Glutamatergic neuron (in vitro differentiated cells): ENCODE measurements around the gene RNF5. TPM values are rescaled to one million over a fixed set of nuclear protein-coding genes. Genes with fewer than 3 reads are reported as not detected.
"Not testable (repeated sequence)": the region's sequence is repeated elsewhere in the genome, so short reads cannot be mapped to it uniquely, and the experiment has no call there.

Source experiments
- DNase-seq: peaks from one replicate; pipeline ENCODE4 v3.0.0; 2022
- H3K27ac Mint-ChIP-seq: one replicate; pipeline ENCODE4 v1.8.0; 2020; ENCODE audit warnings: mild to moderate bottlenecking, mixed read lengths, inconsistent platforms; ENCODE audit not compliant: unreplicated experiment
- H3K27me3 Mint-ChIP-seq: one replicate; pipeline ENCODE4 v1.8.0; 2020; ENCODE audit warnings: mild to moderate bottlenecking, moderate library complexity, mixed read lengths, inconsistent platforms; ENCODE audit not compliant: unreplicated experiment
- H3K36me3 Mint-ChIP-seq: one replicate; pipeline ENCODE4 v1.8.0; 2020; ENCODE audit warnings: mild to moderate bottlenecking, mixed read lengths, inconsistent platforms; ENCODE audit not compliant: unreplicated experiment
- H3K4me1 Mint-ChIP-seq: one replicate; pipeline ENCODE4 v1.8.0; 2020; ENCODE audit warnings: mild to moderate bottlenecking, low read depth, mixed read lengths, inconsistent platforms; ENCODE audit not compliant: unreplicated experiment
- H3K4me3 Mint-ChIP-seq: one replicate; pipeline ENCODE4 v1.8.0; 2020; ENCODE audit warnings: mild to moderate bottlenecking, mixed read lengths, inconsistent platforms; ENCODE audit not compliant: unreplicated experiment
- H3K9me3 Mint-ChIP-seq: one replicate; pipeline ENCODE4 v1.8.0; 2020; ENCODE audit warnings: mild to moderate bottlenecking, moderate library complexity, mixed read lengths, inconsistent platforms; ENCODE audit not compliant: unreplicated experiment
- total RNA-seq: library from RNA; stranded (reverse); fragmentation: NEBNext Ultra II Directional; extraction: Animal tissue kit (Norgen Biotek cat#: 25700); gene quantifications from one replicate; pipeline ENCODE4 v1.2.1, GENCODE V29; 2021; ENCODE audit not compliant: unreplicated experiment
- TF ChIP-seq, protein P1 (sequence below): fragments of 200-600 bp; sonication (generic); IDR thresholded peaks from one replicate; pipeline ENCODE4 v1.5.0; 2021; ENCODE audit not compliant: partially characterized antibody, unreplicated experiment

RNF5 gene
- total RNA-seq, 1 donor from 2014 or later = 103 TPM

- TF ChIP-seq, protein P1, sequence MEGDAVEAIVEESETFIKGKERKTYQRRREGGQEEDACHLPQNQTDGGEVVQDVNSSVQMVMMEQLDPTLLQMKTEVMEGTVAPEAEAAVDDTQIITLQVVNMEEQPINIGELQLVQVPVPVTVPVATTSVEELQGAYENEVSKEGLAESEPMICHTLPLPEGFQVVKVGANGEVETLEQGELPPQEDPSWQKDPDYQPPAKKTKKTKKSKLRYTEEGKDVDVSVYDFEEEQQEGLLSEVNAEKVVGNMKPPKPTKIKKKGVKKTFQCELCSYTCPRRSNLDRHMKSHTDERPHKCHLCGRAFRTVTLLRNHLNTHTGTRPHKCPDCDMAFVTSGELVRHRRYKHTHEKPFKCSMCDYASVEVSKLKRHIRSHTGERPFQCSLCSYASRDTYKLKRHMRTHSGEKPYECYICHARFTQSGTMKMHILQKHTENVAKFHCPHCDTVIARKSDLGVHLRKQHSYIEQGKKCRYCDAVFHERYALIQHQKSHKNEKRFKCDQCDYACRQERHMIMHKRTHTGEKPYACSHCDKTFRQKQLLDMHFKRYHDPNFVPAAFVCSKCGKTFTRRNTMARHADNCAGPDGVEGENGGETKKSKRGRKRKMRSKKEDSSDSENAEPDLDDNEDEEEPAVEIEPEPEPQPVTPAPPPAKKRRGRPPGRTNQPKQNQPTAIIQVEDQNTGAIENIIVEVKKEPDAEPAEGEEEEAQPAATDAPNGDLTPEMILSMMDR = no peak
- peaks cover 11% of the 10 kb centered on the region for H3K4me1 Mint-ChIP-seq
- H3K4me3 Mint-ChIP-seq = no peak overlapping the region
- peaks cover 7% of the 10 kb centered on the region for H3K27me3 Mint-ChIP-seq
- H3K9me3 Mint-ChIP-seq = peaks cover 8% of the 10 kb centered on the region
- H3K36me3 Mint-ChIP-seq = no peaks in the 10 kb centered on the region
- H3K27ac Mint-ChIP-seq = no peak overlapping the region
- DNase-seq = no peak
These were observed 46.1 kb upstream of the RNF5 start for GRCh38 chr6:32132110-32132509.

DNA sequence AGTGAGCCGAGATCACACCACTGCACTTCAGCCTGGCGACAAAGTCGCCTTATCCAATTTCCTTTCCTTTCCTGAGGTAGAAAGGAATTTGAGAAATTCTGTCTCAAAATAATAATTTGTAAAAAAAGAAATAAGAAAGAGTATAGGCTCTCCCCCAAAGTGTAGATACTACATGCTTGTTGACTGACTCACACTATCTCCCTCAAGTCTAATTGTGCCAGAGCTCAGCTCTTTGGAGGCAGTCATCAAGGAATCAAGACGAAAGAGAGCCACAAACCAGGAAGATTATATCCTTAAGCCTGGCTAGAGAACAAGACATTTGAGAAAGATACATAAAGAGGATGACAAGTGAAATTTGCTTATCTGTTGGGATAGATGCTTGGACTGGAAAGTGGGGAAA, 44.4 kb upstream of the RNF5 start:
- no peaks in the 10 kb centered on the region for H3K9me3 Mint-ChIP-seq
- no peak for DNase-seq

GRCh38 chr6:32137454-32137853, 40.8 kb upstream of the RNF5 start:
- Mint-ChIP-seq H3K27ac (no peak overlapping the region), H3K9me3 (no peaks in the 10 kb centered on the region), H3K27me3 (peaks cover 14% of the 10 kb centered on the region), H3K4me1 (no peaks in the 10 kb centered on the region), H3K36me3 (no peaks in the 10 kb centered on the region), H3K4me3 (no peak overlapping the region)
- no peak for DNase-seq
- TF ChIP-seq, protein P1 = no peak

More for the DNA sequence above, 44.4 kb upstream of the RNF5 start:
- TF ChIP-seq, protein P1 = no peak
- Mint-ChIP-seq H3K4me1 (peaks cover 4% of the 10 kb centered on the region), H3K4me3 (no peak overlapping the region), H3K27me3 (peaks cover 3% of the 10 kb centered on the region), H3K36me3 (no peaks in the 10 kb centered on the region), H3K27ac (no peak overlapping the region)

DNA sequence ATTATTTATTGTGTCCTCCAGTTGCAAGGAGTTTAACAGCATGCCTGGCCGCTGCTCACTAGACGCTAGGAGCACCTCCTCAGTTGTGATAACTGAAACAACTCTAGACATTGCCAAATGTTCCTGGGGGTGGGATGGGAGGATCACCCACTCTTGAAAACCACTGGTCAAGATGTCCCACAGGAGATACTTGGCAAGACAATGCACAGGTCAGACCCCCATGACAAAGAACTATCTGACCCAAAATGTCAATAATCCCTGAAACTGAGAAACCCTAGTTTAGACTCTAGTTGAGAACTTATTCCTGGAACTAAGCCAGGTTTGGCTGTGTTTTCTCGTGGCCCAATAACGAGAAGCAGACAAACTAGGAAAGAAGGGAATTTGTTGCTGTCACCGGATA, 38.6 kb upstream of the RNF5 start:
- H3K4me1 Mint-ChIP-seq = no peaks in the 10 kb centered on the region
- H3K27ac Mint-ChIP-seq = no peak overlapping the region
- no peak overlapping the region for H3K4me3 Mint-ChIP-seq
- H3K36me3 Mint-ChIP-seq = no peaks in the 10 kb centered on the region
- no peaks in the 10 kb centered on the region for H3K9me3 Mint-ChIP-seq
- no peak for DNase-seq
- TF ChIP-seq, protein P1 = no peak
- H3K27me3 Mint-ChIP-seq = peaks cover 14% of the 10 kb centered on the region

DNA sequence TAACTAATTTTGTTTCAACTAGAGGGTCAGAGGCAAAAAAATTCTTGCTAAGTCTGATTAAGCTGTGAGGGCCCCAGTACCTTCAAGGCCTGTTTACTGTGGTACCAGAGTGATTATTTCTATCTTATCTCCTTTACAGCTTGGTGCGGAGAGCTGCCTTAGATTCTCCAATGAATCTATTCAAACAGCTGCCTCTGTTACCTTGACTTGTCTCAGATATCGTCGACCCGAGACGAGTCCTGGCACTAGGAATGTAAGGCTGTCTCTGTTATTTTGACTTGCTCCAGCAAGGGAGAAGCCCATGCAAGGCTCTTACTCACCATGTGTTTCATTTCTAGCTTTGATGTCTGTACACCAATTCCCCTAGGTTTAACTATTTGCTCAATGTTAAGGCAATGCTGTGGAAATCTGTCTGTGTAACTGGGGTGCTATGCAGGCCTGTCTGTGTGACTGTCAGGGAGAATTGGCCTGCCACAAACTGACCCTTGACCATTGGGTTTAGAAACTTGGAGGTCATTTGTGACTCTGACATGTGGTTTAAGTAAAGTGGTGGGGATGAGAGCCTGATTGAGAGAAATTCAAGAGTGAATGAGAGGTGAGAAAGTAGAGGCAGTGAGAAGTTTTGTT, 37.7 kb upstream of the RNF5 start:
- Mint-ChIP-seq H3K36me3 (no peaks in the 10 kb centered on the region), H3K27me3 (peaks cover 14% of the 10 kb centered on the region), H3K4me1 (no peaks in the 10 kb centered on the region), H3K4me3 (no peak overlapping the region), H3K27ac (no peak overlapping the region), H3K9me3 (no peaks in the 10 kb centered on the region)
- TF ChIP-seq, protein P1 = no peak
- no peak for DNase-seq

- DNase-seq, H3K9me3 Mint-ChIP-seq, H3K4me3 Mint-ChIP-seq, H3K36me3 Mint-ChIP-seq, H3K27ac Mint-ChIP-seq, H3K4me1 Mint-ChIP-seq: not testable (repeated sequence)
- peaks cover 22% of the 10 kb centered on the region for H3K27me3 Mint-ChIP-seq
These were observed 34.0 kb upstream of the RNF5 start for GRCh38 chr6:32144238-32144637.
